Measurements from ENCODE around the gene TXNL4A.

- TF ChIP-seq POLR2A (IDR thresholded peaks at IDR 0.05) (no peak), EP300 (IDR thresholded peaks at IDR 0.05) (no peak)
- TF ChIP-seq, protein P1, sequence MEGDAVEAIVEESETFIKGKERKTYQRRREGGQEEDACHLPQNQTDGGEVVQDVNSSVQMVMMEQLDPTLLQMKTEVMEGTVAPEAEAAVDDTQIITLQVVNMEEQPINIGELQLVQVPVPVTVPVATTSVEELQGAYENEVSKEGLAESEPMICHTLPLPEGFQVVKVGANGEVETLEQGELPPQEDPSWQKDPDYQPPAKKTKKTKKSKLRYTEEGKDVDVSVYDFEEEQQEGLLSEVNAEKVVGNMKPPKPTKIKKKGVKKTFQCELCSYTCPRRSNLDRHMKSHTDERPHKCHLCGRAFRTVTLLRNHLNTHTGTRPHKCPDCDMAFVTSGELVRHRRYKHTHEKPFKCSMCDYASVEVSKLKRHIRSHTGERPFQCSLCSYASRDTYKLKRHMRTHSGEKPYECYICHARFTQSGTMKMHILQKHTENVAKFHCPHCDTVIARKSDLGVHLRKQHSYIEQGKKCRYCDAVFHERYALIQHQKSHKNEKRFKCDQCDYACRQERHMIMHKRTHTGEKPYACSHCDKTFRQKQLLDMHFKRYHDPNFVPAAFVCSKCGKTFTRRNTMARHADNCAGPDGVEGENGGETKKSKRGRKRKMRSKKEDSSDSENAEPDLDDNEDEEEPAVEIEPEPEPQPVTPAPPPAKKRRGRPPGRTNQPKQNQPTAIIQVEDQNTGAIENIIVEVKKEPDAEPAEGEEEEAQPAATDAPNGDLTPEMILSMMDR (IDR thresholded peaks at IDR 0.05), result no peak
Measured at GRCh38 chr18:79923896-79924585, 64.3 kb downstream of the TXNL4A start.

Data from ovary (tissue), 3 donors.